DMS153 (cell line): Measurements from ENCODE around the gene PLPP3.

Experiments used
- DNase-seq: peaks from one replicate; lab custom pipeline; 2025; lab: John Stamatoyannopoulos, UW

The PLPP3 gene

GRCh38 chr1:56522680-56523079 lies 56.7 kb downstream of the PLPP3 start:
- peak; percentile 43 for DNase-seq

GRCh38 chr1:56520016-56520601 lies 59.3 kb downstream of the PLPP3 start:
- DNase-seq, result no peak

GRCh38 chr1:56517404-56518130 lies 61.8 kb downstream of the PLPP3 start:
- DNase-seq, result no peak

GRCh38 chr1:56516539-56517252 lies 62.7 kb downstream of the PLPP3 start:
- peak; percentile 80 for DNase-seq

GRCh38 chr1:56515898-56516538 lies 63.3 kb downstream of the PLPP3 start:
- DNase-seq, result no peak

- no peak for DNase-seq
Observed at GRCh38 chr1:56512724-56513494, 66.5 kb downstream of the PLPP3 start.

GRCh38 chr1:56511766-56512165 lies 67.6 kb downstream of the PLPP3 start:
- DNase-seq, result no peak

GRCh38 chr1:56511364-56511763 lies 68.0 kb downstream of the PLPP3 start:
- no peak for DNase-seq

GRCh38 chr1:56510642-56511021 lies 68.7 kb downstream of the PLPP3 start:
- no peak for DNase-seq

GRCh38 chr1:56509713-56510641 lies 69.4 kb downstream of the PLPP3 start:
- no peak for DNase-seq

GRCh38 chr1:56508523-56508983 lies 70.8 kb downstream of the PLPP3 start:
- DNase-seq, result no peak

- no peak for DNase-seq
Observed at GRCh38 chr1:56507925-56508522, 71.3 kb downstream of the PLPP3 start.

- DNase-seq, result no peak
Observed at GRCh38 chr1:56506951-56507491, 72.3 kb downstream of the PLPP3 start.

GRCh38 chr1:56505792-56506743 lies 73.3 kb downstream of the PLPP3 start:
- peak; percentile 30 for DNase-seq

- DNase-seq, result no peak
Observed at GRCh38 chr1:56502700-56503245, 76.6 kb downstream of the PLPP3 start.

GRCh38 chr1:56501888-56502287 lies 77.5 kb downstream of the PLPP3 start:
- no peak for DNase-seq

GRCh38 chr1:56501426-56501825 lies 77.9 kb downstream of the PLPP3 start:
- DNase-seq, result no peak
